Measurements from ENCODE around the gene HIVEP3. TPM values are rescaled to one million over a fixed set of nuclear protein-coding genes. Genes with fewer than 3 reads are reported as not detected.

The HIVEP3 gene
- total RNA-seq, 3 donors from 2014 or later, result 107 to 117 (median 114) TPM

- ATAC-seq (no peak), DNase-seq (no peak)
- Mint-ChIP-seq H3K4me1 (ENCODE audit: low read depth) (peaks cover 1% of the 10 kb centered on the region), H3K9me3 (no peaks in the 10 kb centered on the region), H3K4me3 (no peak overlapping the region), H3K36me3 (ENCODE audit: insufficient read depth) (no peaks in the 10 kb centered on the region), H3K27me3 (ENCODE audit: low read depth) (peaks cover 7% of the 10 kb centered on the region)
These were observed 437.5 kb downstream of the HIVEP3 start for GRCh38 chr1:41481109-41481775.

GRCh38 chr1:41480204-41481108 lies 438.3 kb downstream of the HIVEP3 start:
- Mint-ChIP-seq H3K9me3 (no peaks in the 10 kb centered on the region), H3K4me3 (no peak overlapping the region), H3K36me3 (ENCODE audit: insufficient read depth) (no peaks in the 10 kb centered on the region), H3K27me3 (ENCODE audit: low read depth) (peaks cover 2% of the 10 kb centered on the region), H3K4me1 (ENCODE audit: low read depth) (no peaks in the 10 kb centered on the region)
- ATAC-seq (no peak), DNase-seq (no peak)

- Mint-ChIP-seq H3K27me3 (ENCODE audit: low read depth) (no peaks in the 10 kb centered on the region), H3K9me3 (no peaks in the 10 kb centered on the region), H3K36me3 (ENCODE audit: insufficient read depth) (no peaks in the 10 kb centered on the region), H3K4me1 (ENCODE audit: low read depth) (no peaks in the 10 kb centered on the region), H3K4me3 (no peak overlapping the region)
- DNase-seq (no peak), ATAC-seq (no peak)
These were observed 438.9 kb downstream of the HIVEP3 start for GRCh38 chr1:41479808-41480160.

- no peaks in the 10 kb centered on the region for H3K27me3 Mint-ChIP-seq (ENCODE audit: low read depth)
- H3K4me1 Mint-ChIP-seq (ENCODE audit: low read depth), result no peaks in the 10 kb centered on the region
- no peak overlapping the region for H3K4me3 Mint-ChIP-seq
- no peaks in the 10 kb centered on the region for H3K36me3 Mint-ChIP-seq (ENCODE audit: insufficient read depth)
- no peak for ATAC-seq
- no peak for DNase-seq
- H3K9me3 Mint-ChIP-seq, result no peaks in the 10 kb centered on the region
These were observed 439.5 kb downstream of the HIVEP3 start for GRCh38 chr1:41479000-41479807.

- Mint-ChIP-seq H3K9me3 (no peaks in the 10 kb centered on the region), H3K27me3 (ENCODE audit: low read depth) (no peaks in the 10 kb centered on the region), H3K4me1 (ENCODE audit: low read depth) (no peaks in the 10 kb centered on the region), H3K36me3 (ENCODE audit: insufficient read depth) (no peaks in the 10 kb centered on the region), H3K4me3 (no peak overlapping the region)
- ATAC-seq, result no peak
- no peak for DNase-seq
These were observed 440.5 kb downstream of the HIVEP3 start for GRCh38 chr1:41478118-41478748.

- DNase-seq (no peak), ATAC-seq (no peak)
- no peak overlapping the region for H3K4me3 Mint-ChIP-seq
- H3K27me3 Mint-ChIP-seq (ENCODE audit: low read depth), result no peaks in the 10 kb centered on the region
- H3K9me3 Mint-ChIP-seq, result no peaks in the 10 kb centered on the region
- H3K36me3 Mint-ChIP-seq (ENCODE audit: insufficient read depth), result no peaks in the 10 kb centered on the region
- H3K4me1 Mint-ChIP-seq (ENCODE audit: low read depth), result no peaks in the 10 kb centered on the region
These were observed 441.8 kb downstream of the HIVEP3 start for GRCh38 chr1:41476807-41477361.

GRCh38 chr1:41475859-41476567 lies 442.7 kb downstream of the HIVEP3 start:
- DNase-seq (no peak), ATAC-seq (no peak)
- Mint-ChIP-seq H3K36me3 (ENCODE audit: insufficient read depth) (no peaks in the 10 kb centered on the region), H3K27me3 (ENCODE audit: low read depth) (no peaks in the 10 kb centered on the region), H3K4me3 (no peak overlapping the region), H3K4me1 (ENCODE audit: low read depth) (no peaks in the 10 kb centered on the region), H3K9me3 (no peaks in the 10 kb centered on the region)

GRCh38 chr1:41475346-41475745 lies 443.4 kb downstream of the HIVEP3 start:
- no peak for ATAC-seq
- H3K36me3 Mint-ChIP-seq (ENCODE audit: insufficient read depth), result no peaks in the 10 kb centered on the region

GRCh38 chr1:41474490-41475271 lies 444.0 kb downstream of the HIVEP3 start:
- no peak for ATAC-seq

More at GRCh38 chr1:41475346-41475745, 443.4 kb downstream of the HIVEP3 start:
- H3K9me3 Mint-ChIP-seq, result no peaks in the 10 kb centered on the region
- H3K27me3 Mint-ChIP-seq (ENCODE audit: low read depth), result no peaks in the 10 kb centered on the region
- DNase-seq, result no peak
- H3K4me3 Mint-ChIP-seq, result no peak overlapping the region
- H3K4me1 Mint-ChIP-seq (ENCODE audit: low read depth), result no peaks in the 10 kb centered on the region

GRCh38 chr1:41473738-41474362 lies 444.9 kb downstream of the HIVEP3 start:
- Mint-ChIP-seq H3K9me3 (no peaks in the 10 kb centered on the region), H3K4me3 (no peak overlapping the region), H3K36me3 (ENCODE audit: insufficient read depth) (no peaks in the 10 kb centered on the region), H3K4me1 (ENCODE audit: low read depth) (no peaks in the 10 kb centered on the region), H3K27me3 (ENCODE audit: low read depth) (peaks cover 1% of the 10 kb centered on the region)
- DNase-seq (no peak), ATAC-seq (no peak)

More at GRCh38 chr1:41474490-41475271, 444.0 kb downstream of the HIVEP3 start:
- no peaks in the 10 kb centered on the region for H3K9me3 Mint-ChIP-seq
- H3K36me3 Mint-ChIP-seq (ENCODE audit: insufficient read depth), result no peaks in the 10 kb centered on the region
- H3K4me1 Mint-ChIP-seq (ENCODE audit: low read depth), result no peaks in the 10 kb centered on the region
- DNase-seq, result no peak
- no peaks in the 10 kb centered on the region for H3K27me3 Mint-ChIP-seq (ENCODE audit: low read depth)
- no peak overlapping the region for H3K4me3 Mint-ChIP-seq

- no peaks in the 10 kb centered on the region for H3K4me1 Mint-ChIP-seq (ENCODE audit: low read depth)
- H3K9me3 Mint-ChIP-seq, result no peaks in the 10 kb centered on the region
- no peak for DNase-seq
- ATAC-seq, result no peak
- peaks cover 4% of the 10 kb centered on the region for H3K27me3 Mint-ChIP-seq (ENCODE audit: low read depth)
- no peaks in the 10 kb centered on the region for H3K36me3 Mint-ChIP-seq (ENCODE audit: insufficient read depth)
- no peak overlapping the region for H3K4me3 Mint-ChIP-seq
These were observed 447.1 kb downstream of the HIVEP3 start for GRCh38 chr1:41471658-41472057.

GRCh38 chr1:41469706-41470105 lies 449.0 kb downstream of the HIVEP3 start:
- no peak overlapping the region for H3K4me3 Mint-ChIP-seq
- DNase-seq (no peak), ATAC-seq (no peak)
- no peaks in the 10 kb centered on the region for H3K36me3 Mint-ChIP-seq (ENCODE audit: insufficient read depth)
- no peaks in the 10 kb centered on the region for H3K9me3 Mint-ChIP-seq
- H3K27me3 Mint-ChIP-seq (ENCODE audit: low read depth), result peaks cover 4% of the 10 kb centered on the region
- H3K4me1 Mint-ChIP-seq (ENCODE audit: low read depth), result no peaks in the 10 kb centered on the region

All from activated T-cell treated with anti-CD3 and anti-CD28 coated beads, Interleukin-2, amount 50 U/mL, for 4 hours (primary cell).